ENCODE data around the gene COL9A3.

GRCh38 chr20:62860391-62860923 is 43.6 kb downstream of the COL9A3 start:
- TF ChIP-seq, protein P1, sequence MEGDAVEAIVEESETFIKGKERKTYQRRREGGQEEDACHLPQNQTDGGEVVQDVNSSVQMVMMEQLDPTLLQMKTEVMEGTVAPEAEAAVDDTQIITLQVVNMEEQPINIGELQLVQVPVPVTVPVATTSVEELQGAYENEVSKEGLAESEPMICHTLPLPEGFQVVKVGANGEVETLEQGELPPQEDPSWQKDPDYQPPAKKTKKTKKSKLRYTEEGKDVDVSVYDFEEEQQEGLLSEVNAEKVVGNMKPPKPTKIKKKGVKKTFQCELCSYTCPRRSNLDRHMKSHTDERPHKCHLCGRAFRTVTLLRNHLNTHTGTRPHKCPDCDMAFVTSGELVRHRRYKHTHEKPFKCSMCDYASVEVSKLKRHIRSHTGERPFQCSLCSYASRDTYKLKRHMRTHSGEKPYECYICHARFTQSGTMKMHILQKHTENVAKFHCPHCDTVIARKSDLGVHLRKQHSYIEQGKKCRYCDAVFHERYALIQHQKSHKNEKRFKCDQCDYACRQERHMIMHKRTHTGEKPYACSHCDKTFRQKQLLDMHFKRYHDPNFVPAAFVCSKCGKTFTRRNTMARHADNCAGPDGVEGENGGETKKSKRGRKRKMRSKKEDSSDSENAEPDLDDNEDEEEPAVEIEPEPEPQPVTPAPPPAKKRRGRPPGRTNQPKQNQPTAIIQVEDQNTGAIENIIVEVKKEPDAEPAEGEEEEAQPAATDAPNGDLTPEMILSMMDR (IDR thresholded peaks at IDR 0.05), result no peak
- TF ChIP-seq REST (IDR thresholded peaks at IDR 0.05; ENCODE audit: insufficient read depth in 1 of 2, low read depth in 2 of 2, low read length in 1 of 2) (no peak), POLR2AphosphoS5 (IDR thresholded peaks at IDR 0.05; ENCODE audit: low read depth, low read length) (no peak)
